Astrocyte (in vitro differentiated cells and primary cell): Measurements from ENCODE around the gene POLR2L.

Experiments
- CTCF ChIP-seq: IDR thresholded peaks from 2 replicates; pipeline ENCODE4 v1.5.1; 2011; ENCODE audit warnings: low read depth, mild to moderate bottlenecking, inconsistent platforms, low read length, moderate library complexity; ENCODE audit not compliant: insufficient read depth
- EZH2 ChIP-seq: IDR thresholded peaks from 2 replicates; pipeline ENCODE4 v1.6.1; 2012; ENCODE audit warnings: mild to moderate bottlenecking, low read length, inconsistent platforms; ENCODE audit not compliant: insufficient read depth

GRCh38 chr11:790721-791564 is 51.4 kb downstream of the POLR2L start:
- no peak for TF ChIP-seq CTCF
- no peak for TF ChIP-seq EZH2
